ENCODE measurements around the gene POLE2.
A peak's percentile ranks its signal among the peaks of the same experiment; 100 is the strongest.

DNA sequence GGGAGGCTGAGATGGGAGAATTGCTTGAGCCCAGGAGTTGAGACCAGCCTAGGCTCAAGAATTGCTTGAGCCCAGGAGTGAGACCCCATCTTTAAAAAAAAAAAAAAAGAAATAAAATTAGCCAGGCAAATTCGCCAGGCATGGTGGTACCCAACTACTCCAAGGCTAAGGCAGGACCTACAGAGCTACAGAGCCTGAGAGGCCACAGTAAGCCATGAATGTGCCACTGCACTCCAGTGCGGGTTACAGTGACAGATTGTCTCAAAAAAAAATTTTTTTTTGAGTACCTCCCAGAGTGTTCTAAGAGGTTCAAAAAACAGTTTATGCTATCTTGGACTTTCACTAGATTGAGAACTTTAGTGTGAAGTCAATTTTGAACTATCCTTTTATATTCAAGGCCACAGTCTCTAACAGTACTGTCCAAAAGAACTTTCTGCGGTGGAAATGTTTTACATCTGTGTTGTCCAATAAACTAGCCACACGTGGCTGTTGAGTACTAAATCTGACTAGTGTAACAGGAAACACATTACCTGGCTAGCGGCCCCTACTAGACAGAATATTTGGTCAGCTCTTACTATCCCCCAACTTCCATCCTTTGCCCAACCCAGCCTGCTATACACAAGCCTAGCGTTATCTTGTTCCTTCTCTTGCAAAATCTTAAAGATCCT is 70.0 kb downstream of the POLE2 start:
- TF ChIP-seq EZH2 (IDR thresholded peaks at IDR 0.05; ENCODE audit: low read depth, unreplicated experiment) (no peak), ZNF331 (CRISPR knock-in tag; IDR thresholded peaks at IDR 0.05; ENCODE audit: low read depth) (no peak), POLR2AphosphoS5 (IDR thresholded peaks at IDR 0.05; ENCODE audit: low read depth) (0 out of 2 replicates have a peak, but pooled peaks have one; percentile 13), NANOG (IDR thresholded peaks at IDR 0.05; ENCODE audit: borderline replicate concordance) (no peak), JUNB (IDR thresholded peaks at IDR 0.05; ENCODE audit: unreplicated experiment) (no peak), STAT1 (IDR thresholded peaks at IDR 0.05; ENCODE audit: unreplicated experiment) (no peak)
- TF ChIP-seq, protein P1, sequence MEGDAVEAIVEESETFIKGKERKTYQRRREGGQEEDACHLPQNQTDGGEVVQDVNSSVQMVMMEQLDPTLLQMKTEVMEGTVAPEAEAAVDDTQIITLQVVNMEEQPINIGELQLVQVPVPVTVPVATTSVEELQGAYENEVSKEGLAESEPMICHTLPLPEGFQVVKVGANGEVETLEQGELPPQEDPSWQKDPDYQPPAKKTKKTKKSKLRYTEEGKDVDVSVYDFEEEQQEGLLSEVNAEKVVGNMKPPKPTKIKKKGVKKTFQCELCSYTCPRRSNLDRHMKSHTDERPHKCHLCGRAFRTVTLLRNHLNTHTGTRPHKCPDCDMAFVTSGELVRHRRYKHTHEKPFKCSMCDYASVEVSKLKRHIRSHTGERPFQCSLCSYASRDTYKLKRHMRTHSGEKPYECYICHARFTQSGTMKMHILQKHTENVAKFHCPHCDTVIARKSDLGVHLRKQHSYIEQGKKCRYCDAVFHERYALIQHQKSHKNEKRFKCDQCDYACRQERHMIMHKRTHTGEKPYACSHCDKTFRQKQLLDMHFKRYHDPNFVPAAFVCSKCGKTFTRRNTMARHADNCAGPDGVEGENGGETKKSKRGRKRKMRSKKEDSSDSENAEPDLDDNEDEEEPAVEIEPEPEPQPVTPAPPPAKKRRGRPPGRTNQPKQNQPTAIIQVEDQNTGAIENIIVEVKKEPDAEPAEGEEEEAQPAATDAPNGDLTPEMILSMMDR (conservative IDR thresholded peaks at IDR 0.05; ENCODE audit: low read depth in 2 of 2), result no peak
- TF ChIP-seq, protein P2, sequence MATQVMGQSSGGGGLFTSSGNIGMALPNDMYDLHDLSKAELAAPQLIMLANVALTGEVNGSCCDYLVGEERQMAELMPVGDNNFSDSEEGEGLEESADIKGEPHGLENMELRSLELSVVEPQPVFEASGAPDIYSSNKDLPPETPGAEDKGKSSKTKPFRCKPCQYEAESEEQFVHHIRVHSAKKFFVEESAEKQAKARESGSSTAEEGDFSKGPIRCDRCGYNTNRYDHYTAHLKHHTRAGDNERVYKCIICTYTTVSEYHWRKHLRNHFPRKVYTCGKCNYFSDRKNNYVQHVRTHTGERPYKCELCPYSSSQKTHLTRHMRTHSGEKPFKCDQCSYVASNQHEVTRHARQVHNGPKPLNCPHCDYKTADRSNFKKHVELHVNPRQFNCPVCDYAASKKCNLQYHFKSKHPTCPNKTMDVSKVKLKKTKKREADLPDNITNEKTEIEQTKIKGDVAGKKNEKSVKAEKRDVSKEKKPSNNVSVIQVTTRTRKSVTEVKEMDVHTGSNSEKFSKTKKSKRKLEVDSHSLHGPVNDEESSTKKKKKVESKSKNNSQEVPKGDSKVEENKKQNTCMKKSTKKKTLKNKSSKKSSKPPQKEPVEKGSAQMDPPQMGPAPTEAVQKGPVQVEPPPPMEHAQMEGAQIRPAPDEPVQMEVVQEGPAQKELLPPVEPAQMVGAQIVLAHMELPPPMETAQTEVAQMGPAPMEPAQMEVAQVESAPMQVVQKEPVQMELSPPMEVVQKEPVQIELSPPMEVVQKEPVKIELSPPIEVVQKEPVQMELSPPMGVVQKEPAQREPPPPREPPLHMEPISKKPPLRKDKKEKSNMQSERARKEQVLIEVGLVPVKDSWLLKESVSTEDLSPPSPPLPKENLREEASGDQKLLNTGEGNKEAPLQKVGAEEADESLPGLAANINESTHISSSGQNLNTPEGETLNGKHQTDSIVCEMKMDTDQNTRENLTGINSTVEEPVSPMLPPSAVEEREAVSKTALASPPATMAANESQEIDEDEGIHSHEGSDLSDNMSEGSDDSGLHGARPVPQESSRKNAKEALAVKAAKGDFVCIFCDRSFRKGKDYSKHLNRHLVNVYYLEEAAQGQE (IDR thresholded peaks at IDR 0.05; ENCODE audit: unreplicated experiment), result no peak

All from GM23338 (cell line).